Measurements from ENCODE around the gene CDC25A.

DNA sequence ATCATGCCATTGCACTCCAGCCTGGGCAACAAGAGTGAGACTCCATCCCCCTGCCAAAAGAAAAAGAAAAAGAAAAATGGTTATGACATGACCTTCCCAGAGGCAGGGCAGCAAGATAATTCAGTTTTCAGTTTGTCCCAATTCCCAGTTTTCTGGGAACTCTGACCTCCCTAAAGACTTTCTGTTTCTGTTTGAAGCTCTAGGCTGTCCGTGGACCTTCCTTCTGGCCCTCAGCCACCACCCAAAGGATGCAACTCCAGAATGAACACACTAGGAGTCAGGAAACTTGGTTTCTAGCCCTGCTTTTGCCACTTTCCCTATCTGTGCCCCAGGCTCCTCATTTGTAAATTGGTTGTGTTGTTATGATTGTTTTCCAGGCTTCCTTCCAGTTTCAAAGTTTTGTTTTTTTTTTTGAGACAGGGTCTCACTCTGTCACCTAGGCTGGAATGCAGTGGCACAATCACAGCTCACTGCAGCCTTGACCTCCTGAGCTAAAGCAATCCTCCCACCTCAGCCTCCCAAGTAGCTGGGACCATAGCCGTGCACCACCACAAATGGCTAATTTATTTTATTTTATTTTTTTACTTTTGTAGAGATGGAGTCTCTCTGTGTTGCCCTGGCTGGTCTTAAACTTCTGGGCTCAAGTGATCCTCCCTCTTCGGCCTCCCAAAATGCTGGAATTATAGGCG is 68.6 kb downstream of the CDC25A start:
- TF ChIP-seq, protein P1, sequence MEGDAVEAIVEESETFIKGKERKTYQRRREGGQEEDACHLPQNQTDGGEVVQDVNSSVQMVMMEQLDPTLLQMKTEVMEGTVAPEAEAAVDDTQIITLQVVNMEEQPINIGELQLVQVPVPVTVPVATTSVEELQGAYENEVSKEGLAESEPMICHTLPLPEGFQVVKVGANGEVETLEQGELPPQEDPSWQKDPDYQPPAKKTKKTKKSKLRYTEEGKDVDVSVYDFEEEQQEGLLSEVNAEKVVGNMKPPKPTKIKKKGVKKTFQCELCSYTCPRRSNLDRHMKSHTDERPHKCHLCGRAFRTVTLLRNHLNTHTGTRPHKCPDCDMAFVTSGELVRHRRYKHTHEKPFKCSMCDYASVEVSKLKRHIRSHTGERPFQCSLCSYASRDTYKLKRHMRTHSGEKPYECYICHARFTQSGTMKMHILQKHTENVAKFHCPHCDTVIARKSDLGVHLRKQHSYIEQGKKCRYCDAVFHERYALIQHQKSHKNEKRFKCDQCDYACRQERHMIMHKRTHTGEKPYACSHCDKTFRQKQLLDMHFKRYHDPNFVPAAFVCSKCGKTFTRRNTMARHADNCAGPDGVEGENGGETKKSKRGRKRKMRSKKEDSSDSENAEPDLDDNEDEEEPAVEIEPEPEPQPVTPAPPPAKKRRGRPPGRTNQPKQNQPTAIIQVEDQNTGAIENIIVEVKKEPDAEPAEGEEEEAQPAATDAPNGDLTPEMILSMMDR (IDR thresholded peaks at IDR 0.05): no peak
- no peak for TF ChIP-seq POLR2AphosphoS5 (IDR thresholded peaks at IDR 0.05; ENCODE audit: low read depth, low read length)

Measured in Panc1 (cell line).